H1 (cell line): ENCODE results near the gene CHST12. TPM values are rescaled to one million over a fixed set of nuclear protein-coding genes. Genes with fewer than 3 reads are reported as not detected.

Experiments
- ATF2 ChIP-seq: IDR thresholded peaks from 2 replicates; pipeline ENCODE4 v1.6.1; 2012; ENCODE audit warnings: low read length, inconsistent platforms
- CHD1 ChIP-seq: IDR thresholded peaks from 2 replicates; pipeline ENCODE4 v1.6.1; 2012; ENCODE audit warnings: low read depth, low read length, improper control_type of control experiment
- CREB1 ChIP-seq: IDR thresholded peaks from 2 replicates; pipeline ENCODE4 v1.6.1; 2012; ENCODE audit warnings: inconsistent platforms
- GABPA ChIP-seq: IDR thresholded peaks from 2 replicates; pipeline ENCODE4 v1.6.1; 2011; ENCODE audit warnings: mild to moderate bottlenecking, low read length, moderate library complexity, borderline replicate concordance; ENCODE audit not compliant: insufficient read depth
- JUND ChIP-seq: IDR thresholded peaks from 2 replicates; pipeline ENCODE4 v1.6.1; 2011; ENCODE audit warnings: mild to moderate bottlenecking, improper control_type of control experiment, low read length
- KDM1A ChIP-seq: fragments of 200-600, 300-600 bp; sonication (generic); IDR thresholded peaks from 2 replicates; pipeline ENCODE4 v1.7.1; 2016; ENCODE audit warnings: mild to moderate bottlenecking, low read length, borderline replicate concordance
- KDM4A ChIP-seq: IDR thresholded peaks from one replicate; pipeline ENCODE4 v1.7.1; 2012; ENCODE audit warnings: low read depth, mild to moderate bottlenecking, moderate library complexity, low read length, inconsistent platforms; ENCODE audit not compliant: severe bottlenecking
- POU5F1 ChIP-seq: IDR thresholded peaks from 2 replicates; pipeline ENCODE4 v1.6.1; 2011; ENCODE audit warnings: low read depth, mild to moderate bottlenecking, low read length, moderate library complexity
- SAP30 ChIP-seq: fragments of 300-600 bp; sonication (generic); IDR thresholded peaks from 2 replicates; pipeline ENCODE4 v1.7.1; 2012; ENCODE audit warnings: low read length, moderate library complexity, mild to moderate bottlenecking, inconsistent platforms; ENCODE audit not compliant: insufficient read depth, insufficient replicate concordance
- SIX5 ChIP-seq: IDR thresholded peaks from 2 replicates; pipeline ENCODE4 v1.6.1; 2011; ENCODE audit warnings: mild to moderate bottlenecking, low read depth, low read length
- SP1 ChIP-seq: IDR thresholded peaks from 2 replicates; pipeline ENCODE4 v1.6.1; 2011; ENCODE audit warnings: low read depth, low read length
- TAF1 ChIP-seq: IDR thresholded peaks from 2 replicates; pipeline ENCODE4 v1.6.1; 2011; ENCODE audit warnings: mild to moderate bottlenecking, low read depth, low read length
- TBP ChIP-seq: IDR thresholded peaks from 2 replicates; pipeline ENCODE4 v1.6.1; 2011; ENCODE audit warnings: low read depth, low read length, improper control_type of control experiment
- TEAD4 ChIP-seq: IDR thresholded peaks from 2 replicates; pipeline ENCODE4 v1.6.1; 2012; ENCODE audit warnings: low read depth, low read length, inconsistent platforms, mixed read lengths
- polyA plus RNA-seq, 7 experiments: library from polyadenylated mRNA; depleted of rRNA in 3 of 7; stranded (reverse) in 5 of 7; unstranded in 2 of 7; fragments of >200 nt in 5 of 7; fragments of 200-250 nt in 2 of 7; gene quantifications; 1 replicate in 5 of 7; 2 replicates in 1 of 7; 4 replicates in 1 of 7; pipeline versions ENCODE4 v1.2.1 to v1.2.3, GENCODE V29; 2011 to 2013; ENCODE audit warnings: missing spikeins in 2 of 7, mixed read lengths in 2 of 7
- total RNA-seq: library from RNA; stranded (reverse); fragmentation: NEBNext Ultra II Directional; extraction: Animal tissue kit (Norgen Biotek cat#: 25700); gene quantifications from 2 replicates; pipeline ENCODE4 v1.2.1, GENCODE V29; 2021

Gene CHST12
- total and polyA plus RNA-seq, 2 of the 8 experiments (the other 6 are each of a cell fraction or from before 2014, with no cell fraction given) = 13.4 to 24.1 TPM

- TF ChIP-seq ATF2 (peak; percentile 73; the same call in 1 of the 2 replicates), SIX5 (peak; percentile 43), SP1 (0 out of 2 replicates have a peak, but pooled peaks have one; percentile 58), SAP30 (no peak), TAF1 (peak; percentile 92), CREB1 (no peak), KDM1A (no peak), TEAD4 (no peak), JUND (peak; percentile 94), CHD1 (peak; percentile 93), KDM4A (no peak), TBP (peak; percentile 79), POU5F1 (no peak), GABPA (no peak)
Measured at GRCh38 chr7:2354186-2354938, 49.0 kb upstream of the CHST12 start, which contains the start of gene EIF3B (continued).
